HepG2 (cell line): ENCODE measurements around the gene WNT1. TPM values are rescaled to one million over a fixed set of nuclear protein-coding genes. Genes with fewer than 3 reads are reported as not detected.

ENCODE experiments used
- ARID2 ChIP-seq: sonication (generic); formaldehyde crosslinking; IDR thresholded peaks from 2 replicates; pipeline ENCODE4 v1.8.1; 2022; ENCODE audit warnings: mild to moderate bottlenecking, missing genetic modification reagents, borderline replicate concordance
- ARID4A ChIP-seq: sonication (generic); formaldehyde crosslinking; IDR thresholded peaks from 2 replicates; pipeline ENCODE4 v1.5.0; 2020; ENCODE audit warnings: mild to moderate bottlenecking, missing genetic modification reagents, borderline replicate concordance
- CBFB ChIP-seq: sonication (generic); formaldehyde crosslinking; IDR thresholded peaks from 2 replicates; pipeline ENCODE4 v1.4.0; 2020; ENCODE audit warnings: missing genetic modification reagents
- DZIP1 ChIP-seq: sonication (generic); formaldehyde crosslinking; IDR thresholded peaks from 2 replicates; pipeline ENCODE4 v1.5.0; 2020; ENCODE audit warnings: mild to moderate bottlenecking, missing genetic modification reagents
- FOXO1 ChIP-seq: sonication (generic); formaldehyde crosslinking; IDR thresholded peaks from 2 replicates; pipeline ENCODE4 v1.4.0; 2020; ENCODE audit warnings: missing genetic modification reagents
- HMGXB4 ChIP-seq, 2 experiments: sonication (generic) in 1 of 2; formaldehyde crosslinking in 1 of 2; IDR thresholded peaks; 2 replicates each; pipeline versions ENCODE4 v1.4.0 to v1.6.1; 2018 to 2020; ENCODE audit warnings: missing genetic modification reagents in 2 of 2, borderline replicate concordance in 1 of 2, low read depth in 1 of 2, mild to moderate bottlenecking in 1 of 2, missing biosample characterization in 1 of 2
- JARID2 ChIP-seq: sonication (generic); formaldehyde crosslinking; IDR thresholded peaks from 2 replicates; pipeline ENCODE4 v1.8.1; 2023; ENCODE audit warnings: missing genetic modification reagents, inconsistent platforms; ENCODE audit not compliant: insufficient replicate concordance
- MEF2D ChIP-seq: sonication (generic); formaldehyde crosslinking; IDR thresholded peaks from 2 replicates; pipeline ENCODE4 v1.5.1; 2020; ENCODE audit warnings: mild to moderate bottlenecking, missing genetic modification reagents
- MLX ChIP-seq: IDR thresholded peaks from 2 replicates; pipeline ENCODE4 v1.6.1; 2016
- NCOA5 ChIP-seq: sonication (generic); formaldehyde crosslinking; IDR thresholded peaks from 2 replicates; pipeline ENCODE4 v1.4.0; 2020; ENCODE audit warnings: missing genetic modification reagents
- ZBTB7B ChIP-seq: sonication (generic); formaldehyde crosslinking; IDR thresholded peaks from 2 replicates; pipeline ENCODE4 v1.4.0; 2020; ENCODE audit warnings: missing genetic modification reagents
- ZFX ChIP-seq: sonication (generic); formaldehyde crosslinking; IDR thresholded peaks from 2 replicates; pipeline ENCODE4 v1.4.0; 2020; ENCODE audit warnings: mild to moderate bottlenecking, low read depth, missing genetic modification reagents, moderate library complexity
- ZKSCAN8 ChIP-seq: IDR thresholded peaks from 2 replicates; pipeline ENCODE4 v1.6.1; 2016; ENCODE audit warnings: borderline replicate concordance, missing genetic modification reagents, missing compliant biosample characterization
- ZNF577 ChIP-seq: sonication (generic); formaldehyde crosslinking; IDR thresholded peaks from 2 replicates; pipeline ENCODE4 v1.4.0; 2020; ENCODE audit warnings: mild to moderate bottlenecking, low read depth, missing genetic modification reagents, borderline replicate concordance
- polyA plus RNA-seq, 8 experiments: library from polyadenylated mRNA; depleted of rRNA in 3 of 8; stranded (reverse) in 7 of 8; unstranded in 1 of 8; fragments of >200 nt; fragmentation: Illumina TruSeq in 4 of 8; extraction: Trizol in 4 of 8; gene quantifications; 2 replicates each; pipeline versions ENCODE4 v1.2.1 to v1.2.3, GENCODE V29; 2011 to 2016; ENCODE audit warnings: low read depth in 4 of 8, missing spikeins in 1 of 8, mixed read lengths in 1 of 8; ENCODE audit not compliant: insufficient read depth in 1 of 8
- total RNA-seq, 5 experiments: library from RNA; depleted of rRNA; stranded (reverse); fragments of >200 nt; fragmentation: Illumina TruSeq; extraction: Trizol; gene quantifications; 2 replicates each; pipeline ENCODE4 v1.2.3, GENCODE V29; 2016; ENCODE audit warnings: low read depth in 1 of 5
- TF ChIP-seq, protein P1 (sequence below): IDR thresholded peaks from 2 replicates; pipeline ENCODE4 v1.6.1; 2016; ENCODE audit warnings: missing compliant biosample characterization, missing genetic modification reagents, borderline replicate concordance
- TF ChIP-seq, protein P2 (sequence below): sonication (generic); formaldehyde crosslinking; IDR thresholded peaks from 2 replicates; pipeline ENCODE4 v1.4.0; 2020; ENCODE audit warnings: missing genetic modification reagents

The WNT1 gene
- total and polyA plus RNA-seq, 2 of the 13 experiments (the other 11 are each of a cell fraction or from before 2014, with no cell fraction given) = not detected

GRCh38 chr12:48997719-48998496 is 19.8 kb downstream of the WNT1 start (continued):
- TF ChIP-seq ARID4A (CRISPR knock-in tag) (no peak; the same call in 1 of the 2 replicates), NCOA5 (CRISPR knock-in tag) (no peak), JARID2 (no peak), ZFX (no peak), CBFB (CRISPR knock-in tag) (no peak), HMGXB4 (CRISPR knock-in tag; IDR thresholded peaks at IDR 0.05; ENCODE audit: borderline replicate concordance in 1 of 2, low read depth in 1 of 2) (peak in 1 of 2 experiments; percentile 42; a peak in 1 of 4 replicates), DZIP1 (CRISPR knock-in tag) (no peak; the same call in 1 of the 2 replicates), FOXO1 (CRISPR knock-in tag) (no peak), ZNF577 (CRISPR knock-in tag) (no peak), MEF2D (CRISPR knock-in tag) (no peak), ZKSCAN8 (no peak), ARID2 (no peak), MLX (CRISPR knock-in tag) (no peak), ZBTB7B (no peak; the same call in 1 of the 2 replicates)
- TF ChIP-seq, protein P1, sequence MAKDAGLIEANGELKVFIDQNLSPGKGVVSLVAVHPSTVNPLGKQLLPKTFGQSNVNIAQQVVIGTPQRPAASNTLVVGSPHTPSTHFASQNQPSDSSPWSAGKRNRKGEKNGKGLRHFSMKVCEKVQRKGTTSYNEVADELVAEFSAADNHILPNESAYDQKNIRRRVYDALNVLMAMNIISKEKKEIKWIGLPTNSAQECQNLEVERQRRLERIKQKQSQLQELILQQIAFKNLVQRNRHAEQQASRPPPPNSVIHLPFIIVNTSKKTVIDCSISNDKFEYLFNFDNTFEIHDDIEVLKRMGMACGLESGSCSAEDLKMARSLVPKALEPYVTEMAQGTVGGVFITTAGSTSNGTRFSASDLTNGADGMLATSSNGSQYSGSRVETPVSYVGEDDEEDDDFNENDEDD (CRISPR knock-in tag) = peak; percentile 38; the same call in 1 of the 2 replicates
- TF ChIP-seq, protein P2, sequence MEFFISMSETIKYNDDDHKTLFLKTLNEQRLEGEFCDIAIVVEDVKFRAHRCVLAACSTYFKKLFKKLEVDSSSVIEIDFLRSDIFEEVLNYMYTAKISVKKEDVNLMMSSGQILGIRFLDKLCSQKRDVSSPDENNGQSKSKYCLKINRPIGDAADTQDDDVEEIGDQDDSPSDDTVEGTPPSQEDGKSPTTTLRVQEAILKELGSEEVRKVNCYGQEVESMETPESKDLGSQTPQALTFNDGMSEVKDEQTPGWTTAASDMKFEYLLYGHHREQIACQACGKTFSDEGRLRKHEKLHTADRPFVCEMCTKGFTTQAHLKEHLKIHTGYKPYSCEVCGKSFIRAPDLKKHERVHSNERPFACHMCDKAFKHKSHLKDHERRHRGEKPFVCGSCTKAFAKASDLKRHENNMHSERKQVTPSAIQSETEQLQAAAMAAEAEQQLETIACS = 0 out of 2 replicates have a peak, but pooled peaks have one; percentile 20
